GM19193 (cell line): ENCODE results near the gene NCK1.

ENCODE experiments used
- POLR2A ChIP-seq: IDR thresholded peaks from 4 replicates; pipeline ENCODE4 v1.6.1; 2011; ENCODE audit not compliant: insufficient read depth, insufficient read length; ENCODE audit errors: extremely low read depth

The NCK1 gene

GRCh38 chr3:136950623-136951022, 88.6 kb downstream of the NCK1 start:
- no peak for TF ChIP-seq POLR2A

DNA sequence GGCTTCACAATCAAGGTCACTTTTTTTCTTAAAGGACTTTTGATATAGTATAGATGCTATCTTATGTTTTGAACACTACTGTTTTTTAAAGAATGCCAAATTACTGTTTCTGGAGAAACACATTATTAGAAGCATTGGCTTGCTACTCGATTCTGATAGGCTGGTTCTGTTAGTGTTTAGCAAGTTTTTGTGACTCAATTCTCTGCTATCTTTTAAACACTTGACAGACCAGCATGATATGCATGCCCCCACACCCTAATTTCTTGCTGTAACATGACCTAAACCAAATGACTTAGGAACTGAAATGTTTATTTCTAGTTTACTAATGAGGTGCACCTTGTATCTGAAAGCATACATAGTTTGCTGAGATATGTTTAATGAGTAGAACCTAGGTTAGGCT, 90.3 kb downstream of the NCK1 start:
- no peak for TF ChIP-seq POLR2A

DNA sequence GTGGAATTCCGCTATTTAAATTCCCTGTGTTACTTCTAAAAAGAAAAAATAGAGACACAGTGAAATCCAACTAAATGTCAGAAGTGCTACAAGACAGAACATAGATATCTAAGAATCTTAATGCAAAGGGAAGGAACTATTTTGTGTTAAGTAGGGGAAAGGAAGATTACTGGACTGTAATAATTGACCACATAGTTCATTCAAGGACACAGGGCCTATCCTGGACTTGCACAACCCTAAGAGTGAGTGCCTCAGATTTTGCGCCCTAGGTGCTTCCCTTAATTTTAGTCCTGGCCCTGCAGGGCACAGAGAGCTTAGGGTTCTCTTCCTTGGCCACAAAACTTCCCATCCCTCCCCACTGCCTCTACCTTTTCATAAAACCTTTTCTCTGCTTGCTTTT, 92.2 kb downstream of the NCK1 start:
- TF ChIP-seq POLR2A, result no peak

DNA sequence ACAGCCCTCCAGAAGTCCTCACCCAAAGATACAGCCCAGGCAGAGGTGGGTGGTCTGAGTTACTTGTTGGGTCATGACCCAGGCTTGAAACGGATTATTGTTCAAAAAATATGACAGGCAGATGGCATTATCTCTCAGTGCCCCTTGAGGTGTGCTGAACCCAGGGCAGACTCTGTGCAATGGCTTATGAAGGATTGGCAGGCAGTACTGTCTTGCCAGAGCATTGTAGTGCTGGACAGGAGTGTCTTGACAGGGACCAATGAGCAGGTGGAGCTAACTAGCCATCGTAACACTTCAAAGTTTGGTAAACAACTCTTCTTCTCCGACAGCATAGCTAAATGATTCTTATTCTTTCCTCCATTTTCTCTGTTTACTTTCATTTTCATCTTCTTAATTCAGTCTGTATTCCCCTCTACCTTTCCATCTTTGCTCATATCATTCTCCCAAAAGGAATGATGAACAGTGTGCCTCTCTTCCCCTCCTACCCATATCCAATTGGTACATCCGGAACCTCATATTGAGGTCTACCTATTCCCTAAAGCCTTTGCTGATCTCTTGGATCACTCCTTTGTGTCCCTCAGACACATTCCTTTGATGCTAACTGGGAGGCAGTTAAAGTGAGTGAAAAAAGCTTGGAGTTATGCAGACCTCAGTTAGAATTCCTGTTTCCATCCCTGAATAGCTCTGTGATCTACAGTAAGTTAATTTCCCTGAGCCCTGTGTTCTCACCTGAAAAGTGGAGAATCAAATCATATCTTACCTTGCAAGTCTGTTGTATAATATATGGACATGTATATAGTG, 93.2 kb downstream of the NCK1 start:
- TF ChIP-seq POLR2A, result no peak

DNA sequence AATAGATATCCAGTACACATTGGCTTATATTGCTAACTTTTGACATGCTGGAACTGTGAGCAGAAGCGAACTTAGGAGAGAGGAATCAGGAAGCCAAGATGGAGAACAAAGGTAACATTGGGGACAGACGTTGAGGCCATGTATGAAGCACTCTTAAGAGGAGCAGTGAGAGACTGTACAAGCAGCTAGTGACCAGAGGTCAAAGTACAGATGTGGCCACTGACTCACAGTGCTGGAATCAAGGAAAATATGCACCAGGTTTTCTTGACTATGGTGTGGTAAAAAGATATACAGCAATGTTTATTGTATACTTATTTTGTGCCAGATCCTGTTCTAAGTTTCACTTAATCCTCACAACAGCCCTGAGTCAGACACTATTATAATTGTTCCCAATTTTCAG, 93.8 kb downstream of the NCK1 start:
- TF ChIP-seq POLR2A, result no peak

GRCh38 chr3:136956971-136957370, 95.0 kb downstream of the NCK1 start:
- TF ChIP-seq POLR2A, result no peak

DNA sequence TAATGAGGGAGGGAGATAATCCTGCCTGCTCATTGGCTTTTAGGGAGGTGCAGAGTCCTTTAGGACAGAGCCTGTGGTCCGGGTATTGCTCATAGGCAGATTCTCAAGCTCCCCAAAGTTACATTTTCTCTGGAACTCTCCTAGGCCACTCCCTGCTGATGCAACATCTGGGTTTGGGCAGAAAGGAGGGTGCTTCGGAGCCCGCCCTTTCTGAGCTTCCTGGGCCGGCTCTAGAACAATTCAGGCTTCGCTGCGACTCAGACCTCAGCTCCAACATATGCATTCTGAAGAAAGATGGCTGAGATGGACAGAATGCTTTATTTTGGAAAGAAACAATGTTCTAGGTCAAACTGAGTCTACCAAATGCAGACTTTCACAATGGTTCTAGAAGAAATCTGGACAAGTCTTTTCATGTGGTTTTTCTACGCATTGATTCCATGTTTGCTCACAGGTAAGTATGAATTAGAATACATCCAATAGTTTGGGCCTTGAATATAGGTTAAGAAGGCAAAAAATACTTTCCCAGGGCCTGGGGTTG, 95.8 kb downstream of the NCK1 start, which contains the start of gene IL20RB:
IL20RB (plus strand) TSS at position 233 of the 538 bp plus-strand sequence; CDS start at position 364, 131 bp downstream.
- no peak for TF ChIP-seq POLR2A

DNA sequence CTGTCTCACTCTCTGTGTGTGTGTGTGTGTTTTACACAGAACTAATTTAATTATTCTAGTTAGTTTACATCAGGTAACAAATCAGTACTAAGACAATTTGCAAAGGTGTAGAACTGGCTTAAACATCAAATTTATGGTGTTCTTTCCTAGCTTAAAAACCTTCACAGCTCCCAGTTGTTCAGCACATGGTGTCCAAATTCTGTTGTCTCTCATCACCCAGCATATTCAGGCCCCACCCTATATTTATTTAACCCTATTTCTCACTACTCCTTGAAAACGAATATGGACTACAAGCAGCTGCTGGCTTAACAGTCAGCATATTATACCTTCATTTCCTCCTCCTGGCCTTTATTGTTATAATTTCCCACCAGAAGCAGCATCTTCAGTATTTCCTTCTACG, 96.9 kb downstream of the NCK1 start:
- TF ChIP-seq POLR2A, result no peak

- no peak for TF ChIP-seq POLR2A
Observed at GRCh38 chr3:136959599-136959998, 97.6 kb downstream of the NCK1 start.

GRCh38 chr3:136960838-136961836, 99.1 kb downstream of the NCK1 start:
- no peak for TF ChIP-seq POLR2A

GRCh38 chr3:136962927-136963326, 100.9 kb downstream of the NCK1 start:
- TF ChIP-seq POLR2A, result no peak

GRCh38 chr3:136973352-136973751, 111.3 kb downstream of the NCK1 start:
- no peak for TF ChIP-seq POLR2A

GRCh38 chr3:136974670-136975069, 112.7 kb downstream of the NCK1 start:
- no peak for TF ChIP-seq POLR2A

DNA sequence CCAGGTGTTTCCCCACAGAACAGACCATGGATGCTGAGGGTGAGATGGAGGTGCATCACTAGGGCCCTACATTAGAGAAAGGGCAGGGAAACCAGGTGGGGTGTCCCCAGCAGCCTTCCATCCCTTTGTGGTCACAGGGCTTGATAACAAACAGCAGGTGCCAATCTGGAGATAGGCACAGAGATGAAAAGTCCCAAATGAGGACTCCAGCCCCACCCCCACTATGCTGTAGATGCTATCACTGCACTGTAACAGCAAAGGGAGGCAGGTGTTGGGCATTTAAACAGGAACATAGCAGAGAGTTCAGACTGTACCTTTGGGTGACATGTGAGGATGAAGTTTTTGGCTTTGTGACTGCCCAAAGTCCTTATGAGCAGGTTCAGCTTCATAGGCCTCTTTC, 117.2 kb downstream of the NCK1 start:
- TF ChIP-seq POLR2A, result no peak

- no peak for TF ChIP-seq POLR2A
Observed at GRCh38 chr3:136979684-136980083, 117.7 kb downstream of the NCK1 start.
